Right cardiac atrium (tissue), 5 donors: ENCODE measurements around the gene PBX2. TPM values are rescaled to one million over a fixed set of nuclear protein-coding genes. Genes with fewer than 3 reads are reported as not detected.

Source experiments
- ATAC-seq, 2 donors: fragments of 200-7000 bp; cut with Tn5 transposase; one replicate each; pipeline versions ENCODE4 v1.8.0 to v1.9.1; 2020; ENCODE audit warnings: moderate library complexity in 2 of 2, mild to moderate bottlenecking in 1 of 2
- DNase-seq, 3 donors: peaks; one replicate each; pipeline ENCODE4 v3.0.0-alpha.2; 2020
- H3K27ac ChIP-seq: one replicate; pipeline ENCODE4 v1.5.1; 2013; ENCODE audit warnings: mild to moderate bottlenecking, low read length, control low read depth, moderate library complexity
- H3K27me3 ChIP-seq: one replicate; pipeline ENCODE4 v1.6.1; 2013; ENCODE audit not compliant: control insufficient read depth, insufficient read depth
- H3K4me1 ChIP-seq: one replicate; pipeline ENCODE4 v1.6.1; 2013; ENCODE audit warnings: low read length; ENCODE audit not compliant: control insufficient read depth, insufficient read depth
- H3K4me3 ChIP-seq: one replicate; pipeline ENCODE4 v1.5.1; 2013; ENCODE audit warnings: low read length, control low read depth
- H3K9me3 ChIP-seq: one replicate; pipeline ENCODE4 v1.6.1; 2013; ENCODE audit warnings: low read length; ENCODE audit not compliant: control insufficient read depth
- WGBS: extraction: QIAGEN DNeasy Blood & Tissue Kit; methylation state at CpG from one replicate; pipeline ENCODE4 v1.1.7; 2013; 5-methylcytosine and 5-hydroxymethylcytosine counted together
- intact Hi-C, 4 donors: fragments of 100-400 bp; cut with DNase I; formaldehyde crosslinking; loops; one replicate each; pipeline versions ENCODE4 v1.11.0 to v1.14.0; 2022 to 2023
- polyA plus RNA-seq: library from polyadenylated mRNA; stranded (reverse); fragments of 200-250 nt; gene quantifications from one replicate; pipeline ENCODE4 v1.2.3, GENCODE V29; 2013
- total RNA-seq, 4 donors: library from RNA; stranded (reverse); fragmentation: NEBNext Ultra II Directional; extraction: Animal tissue kit (Norgen Biotek cat#: 25700); gene quantifications; one replicate each; pipeline ENCODE4 v1.2.1, GENCODE V29; 2021
- donor health status: healthy with polysubstance abuse.
- donor health status: DM: no; HTN: yes; CAD: no.
- donor health status: DM: no; HTN: no; CAD: no.
- donor health status: DM: no; HTN: yes; CAD: no; lungs with severe emphysema.
- donor health status: DM: yes; HTN: yes; CAD: no.

Gene PBX2
- total and polyA plus RNA-seq, 5 donors, result 44.1 to 61.0 (median 49.6) TPM

DNA sequence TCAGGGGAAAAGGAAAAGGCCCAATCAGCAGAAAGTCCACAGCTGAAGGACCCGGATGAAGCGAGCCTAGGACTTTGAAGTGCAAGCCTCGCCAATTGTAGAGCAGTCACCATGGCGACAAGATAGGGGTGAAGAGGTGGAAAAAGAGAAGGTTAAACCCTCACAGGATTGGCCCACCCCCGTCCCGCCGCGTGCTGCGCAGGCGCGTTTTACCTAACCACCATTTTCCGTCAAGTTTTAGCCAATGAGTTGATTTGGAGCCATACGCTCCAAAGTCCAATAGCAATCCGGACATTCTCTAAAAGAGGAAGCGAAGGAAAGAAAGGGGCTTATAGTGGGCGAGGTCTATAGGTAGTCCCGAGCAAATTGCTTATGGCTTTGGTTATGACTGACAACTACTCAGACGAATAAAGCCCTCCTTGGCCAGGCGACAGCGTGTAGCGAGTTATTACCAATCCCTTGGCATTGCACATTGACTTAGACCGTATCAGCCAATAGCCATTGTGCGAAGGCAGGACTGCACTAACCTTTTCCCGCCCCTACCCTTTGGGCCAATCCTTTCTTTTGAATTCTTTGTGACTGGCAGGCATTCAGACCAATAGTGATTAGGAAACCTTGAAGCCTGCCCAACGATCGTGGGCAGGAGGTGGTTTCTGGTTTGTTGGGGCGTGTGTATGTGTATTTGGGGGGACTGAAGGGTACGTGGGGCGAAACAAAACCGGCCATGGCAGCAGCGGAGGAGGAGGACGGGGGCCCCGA, 12.0 kb downstream of the PBX2 start, which contains the start of gene RNF5:
Gene RNF5, plus strand, starts transcription at position 618 of the 759 bp plus-strand sequence. Its CDS starts 107 bp downstream, at position 725.
- Histone ChIP-seq H3K27me3 (no peaks in the 10 kb centered on the region), H3K9me3 (no peaks in the 10 kb centered on the region), H3K4me3 (peak within 1 kb of the TSS; percentile 64), H3K4me1 (peaks cover 4% of the 10 kb centered on the region), H3K27ac (peak within 1 kb of the TSS; percentile 98)
- WGBS, result under 1% methylated on average over 33 of the region's 33 CpGs
- DNase-seq, result peak; percentile 95 to 98 (median 96)
- intact Hi-C loops, result loop anchor here in 1 of 4 donors (10.0 kb wide), 1 partner anchor 53 kb away; the partner anchor contains the start of gene ATF6B
- peak; percentile 86 to 91 for ATAC-seq

GRCh38 chr6:32177183-32177787, 12.7 kb downstream of the PBX2 start:
- under 1% methylated on average over 20 of the region's 20 CpGs for WGBS
- no peaks in the 10 kb centered on the region for H3K27me3 ChIP-seq
- H3K9me3 ChIP-seq, result no peaks in the 10 kb centered on the region
- H3K4me1 ChIP-seq, result peaks cover 4% of the 10 kb centered on the region
- H3K4me3 ChIP-seq, result peak overlapping the region; percentile 33
- intact Hi-C loops, result loop anchor here in 1 of 4 donors (10.0 kb wide), 1 partner anchor 52 kb away; the partner anchor contains the start of gene ATF6B
- H3K27ac ChIP-seq, result peak overlapping the region; percentile 98
- DNase-seq, result peak in 1 of 3 donors; percentile 71
- ATAC-seq, result peak; percentile 17 to 25

- DNase-seq (no peak), ATAC-seq (no peak)
- Histone ChIP-seq H3K27me3 (no peaks in the 10 kb centered on the region), H3K4me3 (peak overlapping the region; percentile 33), H3K9me3 (no peaks in the 10 kb centered on the region), H3K4me1 (peaks cover 4% of the 10 kb centered on the region), H3K27ac (peak overlapping the region; percentile 98)
- intact Hi-C loops, result loop anchor here in 1 of 4 donors (10.0 kb wide), 1 partner anchor 52 kb away; the partner anchor contains the start of gene ATF6B
- WGBS, result 20% methylated on average over 5 of the region's 5 CpGs
These were observed 13.4 kb downstream of the PBX2 start for GRCh38 chr6:32176476-32177182.

GRCh38 chr6:32175711-32176475, 14.1 kb downstream of the PBX2 start, which contains the start of gene AGPAT1:
Gene AGPAT1 (minus strand): TSS chr6:32176084. CDS start chr6:32171496, 4,588 bp downstream.
- intact Hi-C loops, result loop anchor here in 1 of 4 donors (10.0 kb wide), 1 partner anchor 51 kb away; the partner anchor contains the start of gene ATF6B
- DNase-seq (peak; percentile 98 to 99 (median 99)), ATAC-seq (peak; percentile 79)
- under 1% methylated on average over 27 of the region's 27 CpGs for WGBS
- Histone ChIP-seq H3K4me1 (peaks cover 4% of the 10 kb centered on the region), H3K27me3 (no peaks in the 10 kb centered on the region), H3K27ac (peak within 1 kb of the TSS; percentile 98), H3K4me3 (peak within 1 kb of the TSS; percentile 88), H3K9me3 (no peaks in the 10 kb centered on the region)

DNA sequence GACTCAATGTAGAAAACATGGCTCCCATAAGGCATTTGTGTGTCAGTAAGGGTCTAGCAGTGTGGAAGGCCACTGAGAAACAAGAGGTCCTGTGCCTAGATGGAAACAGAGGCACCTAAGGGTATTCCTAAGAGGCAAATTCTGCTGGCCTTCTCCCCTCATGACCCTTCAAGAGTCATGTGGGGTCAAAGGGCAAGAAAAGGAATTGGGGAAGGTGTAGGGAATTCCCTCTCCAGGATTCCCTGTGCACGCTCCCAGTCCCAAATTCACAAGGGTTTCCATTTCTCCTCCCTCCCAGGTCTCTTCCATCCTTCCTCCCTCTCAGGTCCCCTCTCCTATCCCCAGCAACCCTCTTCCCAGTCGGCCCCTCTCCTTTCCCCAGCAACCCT, 14.7 kb downstream of the PBX2 start:
- intact Hi-C loops, result loop anchor here in 1 of 4 donors (10.0 kb wide), 1 partner anchor 51 kb away; the partner anchor contains the start of gene ATF6B
- no peak for ATAC-seq

GRCh38 chr6:32174416-32174815, 15.6 kb downstream of the PBX2 start:
- H3K9me3 ChIP-seq, result no peaks in the 10 kb centered on the region
- 78% methylated on average over 1 of the region's 1 CpG for WGBS
- no peak overlapping the region for H3K27ac ChIP-seq
- DNase-seq (no peak), ATAC-seq (no peak)
- no peaks in the 10 kb centered on the region for H3K27me3 ChIP-seq
- intact Hi-C loops, result loop anchor here in 1 of 4 donors (10.0 kb wide), 1 partner anchor 50 kb away; the partner anchor contains the start of gene ATF6B
- H3K4me1 ChIP-seq, result peaks cover 3% of the 10 kb centered on the region
- no peak overlapping the region for H3K4me3 ChIP-seq

More for the DNA sequence above, 14.7 kb downstream of the PBX2 start:
- 18% methylated on average over 2 of the region's 2 CpGs for WGBS
- no peak for DNase-seq
- Histone ChIP-seq H3K27ac (peak overlapping the region; percentile 76), H3K9me3 (no peaks in the 10 kb centered on the region), H3K4me3 (peak overlapping the region; percentile 88), H3K27me3 (no peaks in the 10 kb centered on the region), H3K4me1 (peaks cover 4% of the 10 kb centered on the region)

DNA sequence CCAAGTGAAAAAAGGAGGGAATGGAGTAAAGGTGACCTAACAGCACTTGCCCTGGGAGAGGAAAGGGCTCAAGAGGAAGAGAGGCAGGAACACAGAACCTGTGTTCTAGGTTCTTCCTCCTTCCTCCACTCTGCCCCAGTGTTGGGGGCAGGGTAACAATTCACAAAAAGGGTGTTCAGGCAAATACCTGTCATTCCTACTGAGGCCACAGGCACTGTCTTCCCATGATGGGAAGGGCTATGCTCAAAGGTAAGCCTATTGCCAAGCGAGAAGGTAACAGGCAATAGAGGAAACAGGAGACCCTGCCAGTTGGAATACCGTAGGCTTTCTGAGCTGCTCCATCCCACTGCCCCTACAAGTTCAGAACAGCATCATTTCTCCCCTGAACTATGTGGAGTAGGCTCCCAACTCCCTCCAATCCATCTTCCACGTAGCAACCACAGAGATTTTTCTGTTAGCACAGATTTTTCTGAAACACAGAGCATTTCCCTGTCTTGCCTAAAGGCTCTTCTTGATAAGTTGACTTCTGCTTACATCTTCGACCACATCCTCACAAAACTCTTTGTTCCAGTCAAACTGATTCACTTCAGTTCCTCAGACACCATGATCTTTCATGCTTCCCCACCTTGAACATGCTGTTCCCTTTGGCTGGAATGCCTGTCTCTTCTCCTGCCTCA, 16.8 kb downstream of the PBX2 start:
- no peaks in the 10 kb centered on the region for H3K4me1 ChIP-seq
- ATAC-seq (no peak), DNase-seq (no peak)
- intact Hi-C loops, result loop anchor here in 1 of 4 donors (10.0 kb wide), 1 partner anchor 48 kb away; the partner anchor contains the start of gene ATF6B
- no peak overlapping the region for H3K27ac ChIP-seq
- 78% methylated on average over 4 of the region's 4 CpGs for WGBS
- no peaks in the 10 kb centered on the region for H3K27me3 ChIP-seq
- no peak overlapping the region for H3K4me3 ChIP-seq
- no peaks in the 10 kb centered on the region for H3K9me3 ChIP-seq

GRCh38 chr6:32171234-32171633, 18.8 kb downstream of the PBX2 start:
- Histone ChIP-seq H3K9me3 (no peaks in the 10 kb centered on the region), H3K4me3 (no peak overlapping the region), H3K27ac (no peak overlapping the region), H3K4me1 (no peaks in the 10 kb centered on the region), H3K27me3 (no peaks in the 10 kb centered on the region)
- ATAC-seq, result no peak
- WGBS, result 92% methylated on average over 6 of the region's 6 CpGs
- DNase-seq, result peak in 1 of 3 donors; percentile 32
- intact Hi-C loops, result loop anchor here in 1 of 4 donors (10.0 kb wide), 1 partner anchor 46 kb away; the partner anchor contains the start of gene ATF6B

GRCh38 chr6:32170294-32170693, 19.7 kb downstream of the PBX2 start:
- 89% methylated on average over 11 of the region's 11 CpGs for WGBS
- H3K27me3 ChIP-seq, result no peaks in the 10 kb centered on the region
- intact Hi-C loops, result loop anchor here in 1 of 4 donors (10.0 kb wide), 1 partner anchor 45 kb away; the partner anchor contains the start of gene ATF6B
- ATAC-seq, result no peak
- H3K27ac ChIP-seq, result no peak overlapping the region
- DNase-seq, result peak in 1 of 3 donors; percentile 46
- no peaks in the 10 kb centered on the region for H3K4me1 ChIP-seq
- H3K4me3 ChIP-seq, result no peak overlapping the region
- H3K9me3 ChIP-seq, result no peaks in the 10 kb centered on the region
